ENCODE results near the gene ADK.

GRCh38 chr10:74529205-74529604 lies 378.2 kb downstream of the ADK start:
- TF ChIP-seq, protein P1, sequence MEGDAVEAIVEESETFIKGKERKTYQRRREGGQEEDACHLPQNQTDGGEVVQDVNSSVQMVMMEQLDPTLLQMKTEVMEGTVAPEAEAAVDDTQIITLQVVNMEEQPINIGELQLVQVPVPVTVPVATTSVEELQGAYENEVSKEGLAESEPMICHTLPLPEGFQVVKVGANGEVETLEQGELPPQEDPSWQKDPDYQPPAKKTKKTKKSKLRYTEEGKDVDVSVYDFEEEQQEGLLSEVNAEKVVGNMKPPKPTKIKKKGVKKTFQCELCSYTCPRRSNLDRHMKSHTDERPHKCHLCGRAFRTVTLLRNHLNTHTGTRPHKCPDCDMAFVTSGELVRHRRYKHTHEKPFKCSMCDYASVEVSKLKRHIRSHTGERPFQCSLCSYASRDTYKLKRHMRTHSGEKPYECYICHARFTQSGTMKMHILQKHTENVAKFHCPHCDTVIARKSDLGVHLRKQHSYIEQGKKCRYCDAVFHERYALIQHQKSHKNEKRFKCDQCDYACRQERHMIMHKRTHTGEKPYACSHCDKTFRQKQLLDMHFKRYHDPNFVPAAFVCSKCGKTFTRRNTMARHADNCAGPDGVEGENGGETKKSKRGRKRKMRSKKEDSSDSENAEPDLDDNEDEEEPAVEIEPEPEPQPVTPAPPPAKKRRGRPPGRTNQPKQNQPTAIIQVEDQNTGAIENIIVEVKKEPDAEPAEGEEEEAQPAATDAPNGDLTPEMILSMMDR (conservative IDR thresholded peaks at IDR 0.05; ENCODE audit: low read depth, low read length) = no peak
- no peak for TF ChIP-seq RCOR1 (IDR thresholded peaks at IDR 0.05; ENCODE audit: insufficient replicate concordance, low read length)
- TF ChIP-seq RFX5 (IDR thresholded peaks at IDR 0.05; ENCODE audit: low read depth, low read length) = no peak
- TF ChIP-seq MXI1 (IDR thresholded peaks at IDR 0.05; ENCODE audit: borderline replicate concordance, low read depth, low read length) = no peak
- TF ChIP-seq POLR2A (IDR thresholded peaks at IDR 0.05; ENCODE audit: low read depth, low read length) = no peak
- TF ChIP-seq FOS (IDR thresholded peaks at IDR 0.05; ENCODE audit: low read depth, low read length) = no peak
- TF ChIP-seq NFE2L2 (IDR thresholded peaks at IDR 0.05; ENCODE audit: low read depth, low read length) = no peak
- no peak for TF ChIP-seq RAD21 (IDR thresholded peaks at IDR 0.05; ENCODE audit: low read length)
- no peak for TF ChIP-seq BHLHE40 (IDR thresholded peaks at IDR 0.05; ENCODE audit: low read depth, low read length)
- no peak for TF ChIP-seq SMC3 (IDR thresholded peaks at IDR 0.05; ENCODE audit: low read depth, low read length)
- TF ChIP-seq CHD1 (IDR thresholded peaks at IDR 0.05; ENCODE audit: low read depth, low read length) = no peak
- TF ChIP-seq, protein P2, sequence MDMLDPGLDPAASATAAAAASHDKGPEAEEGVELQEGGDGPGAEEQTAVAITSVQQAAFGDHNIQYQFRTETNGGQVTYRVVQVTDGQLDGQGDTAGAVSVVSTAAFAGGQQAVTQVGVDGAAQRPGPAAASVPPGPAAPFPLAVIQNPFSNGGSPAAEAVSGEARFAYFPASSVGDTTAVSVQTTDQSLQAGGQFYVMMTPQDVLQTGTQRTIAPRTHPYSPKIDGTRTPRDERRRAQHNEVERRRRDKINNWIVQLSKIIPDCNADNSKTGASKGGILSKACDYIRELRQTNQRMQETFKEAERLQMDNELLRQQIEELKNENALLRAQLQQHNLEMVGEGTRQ (IDR thresholded peaks at IDR 0.05; ENCODE audit: low read depth, low read length) = no peak
- no peak for TF ChIP-seq MAFK (IDR thresholded peaks at IDR 0.05; ENCODE audit: low read depth, low read length)

Data from IMR-90 (cell line).